Measurements from ENCODE around the gene CREB3.

Gene CREB3

DNA sequence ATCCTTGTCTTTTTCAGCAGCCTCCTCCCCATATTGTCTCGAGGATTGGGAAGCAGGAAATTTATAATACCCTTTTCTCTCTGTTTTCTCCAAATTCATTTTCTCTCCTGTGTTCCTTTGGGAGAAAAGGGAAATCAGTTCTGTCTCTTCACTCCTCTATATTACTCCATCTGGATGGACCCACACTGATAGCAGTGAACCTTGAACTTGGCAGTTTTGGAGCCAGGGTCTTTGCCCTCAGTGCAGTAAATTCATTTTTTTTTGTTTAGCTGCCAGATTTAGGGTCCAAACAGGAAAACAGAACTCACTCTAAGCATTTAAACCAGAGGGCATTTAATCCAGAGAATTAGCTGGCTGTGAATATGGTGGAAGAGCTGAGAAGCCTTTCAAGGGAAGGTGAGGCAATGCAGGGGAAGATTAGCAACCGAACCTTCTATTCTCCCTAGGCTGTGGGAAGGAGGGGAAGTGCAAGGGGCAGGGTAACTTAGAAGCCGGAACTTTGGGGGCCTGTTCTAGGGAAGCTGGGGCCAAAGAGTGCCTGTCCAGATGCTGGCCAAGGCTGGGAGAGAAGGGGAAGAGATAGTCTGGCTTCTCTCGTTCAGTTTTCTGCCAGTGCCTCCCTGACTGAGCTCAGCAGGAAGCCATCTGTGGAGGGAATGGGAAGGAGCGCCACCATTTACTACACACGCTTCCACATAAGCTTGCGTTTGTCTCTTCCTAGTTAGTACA, 42.6 kb downstream of the CREB3 start:
- Histone ChIP-seq H3K27me3 (ENCODE audit: insufficient read depth, low read length, poor library complexity) (no peaks in the 10 kb centered on the region), H3K4me3 (ENCODE audit: low read depth in 1 of 2, low read length in 2 of 2) (no peak overlapping the region), H3K9ac (ENCODE audit: low read depth, low read length) (no peak overlapping the region), H3K27ac (ENCODE audit: low read length) (no peak overlapping the region), H3K36me3 (ENCODE audit: insufficient read depth, low read length) (peaks cover 5% of the 10 kb centered on the region; the same call in 1 of the 2 replicates), H3K4me1 (ENCODE audit: insufficient read depth, low read length) (no peaks in the 10 kb centered on the region), H4K20me1 (ENCODE audit: insufficient read depth, low read length) (peaks cover under 1% of the 10 kb centered on the region), H2AFZ (ENCODE audit: low read depth, low read length) (no peak overlapping the region), H3K9me3 (ENCODE audit: insufficient read depth, low read length, severe bottlenecking) (no peaks in the 10 kb centered on the region), H3K4me2 (ENCODE audit: insufficient read depth, low read length) (no peak overlapping the region), H3K79me2 (ENCODE audit: insufficient read depth, low read length) (peaks cover 5% of the 10 kb centered on the region; the same call in 1 of the 2 replicates)
- no peak for DNase-seq
- ATAC-seq (ENCODE audit: insufficient read depth, low read depth), result no peak
- no peak for TF ChIP-seq EZH2 (IDR thresholded peaks at IDR 0.05; ENCODE audit: borderline replicate concordance, low read depth, low read length, severe bottlenecking)
- TF ChIP-seq, protein P1, sequence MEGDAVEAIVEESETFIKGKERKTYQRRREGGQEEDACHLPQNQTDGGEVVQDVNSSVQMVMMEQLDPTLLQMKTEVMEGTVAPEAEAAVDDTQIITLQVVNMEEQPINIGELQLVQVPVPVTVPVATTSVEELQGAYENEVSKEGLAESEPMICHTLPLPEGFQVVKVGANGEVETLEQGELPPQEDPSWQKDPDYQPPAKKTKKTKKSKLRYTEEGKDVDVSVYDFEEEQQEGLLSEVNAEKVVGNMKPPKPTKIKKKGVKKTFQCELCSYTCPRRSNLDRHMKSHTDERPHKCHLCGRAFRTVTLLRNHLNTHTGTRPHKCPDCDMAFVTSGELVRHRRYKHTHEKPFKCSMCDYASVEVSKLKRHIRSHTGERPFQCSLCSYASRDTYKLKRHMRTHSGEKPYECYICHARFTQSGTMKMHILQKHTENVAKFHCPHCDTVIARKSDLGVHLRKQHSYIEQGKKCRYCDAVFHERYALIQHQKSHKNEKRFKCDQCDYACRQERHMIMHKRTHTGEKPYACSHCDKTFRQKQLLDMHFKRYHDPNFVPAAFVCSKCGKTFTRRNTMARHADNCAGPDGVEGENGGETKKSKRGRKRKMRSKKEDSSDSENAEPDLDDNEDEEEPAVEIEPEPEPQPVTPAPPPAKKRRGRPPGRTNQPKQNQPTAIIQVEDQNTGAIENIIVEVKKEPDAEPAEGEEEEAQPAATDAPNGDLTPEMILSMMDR (IDR thresholded peaks at IDR 0.05; ENCODE audit: borderline replicate concordance, extremely low read depth, low read length, poor library complexity, severe bottlenecking), result no peak

DNA sequence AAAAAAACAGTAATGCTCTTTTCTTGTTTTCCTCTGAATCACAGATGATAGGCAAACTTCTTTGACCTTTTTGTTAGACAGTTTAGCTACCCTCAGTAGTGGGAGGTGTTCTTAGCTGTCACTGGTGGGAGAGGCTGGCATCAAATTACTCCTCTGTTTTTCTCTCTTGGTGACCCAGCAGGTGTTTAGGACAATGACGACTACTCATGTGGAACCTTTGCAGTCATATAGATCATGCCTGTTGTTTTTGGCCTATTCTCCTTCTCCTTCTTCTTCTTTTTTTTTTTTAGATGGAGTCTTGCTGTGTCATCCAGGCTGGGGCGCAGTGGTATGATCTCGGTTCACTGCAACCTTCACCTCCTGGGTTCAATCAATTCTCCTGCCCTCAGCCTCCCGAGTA, 43.6 kb downstream of the CREB3 start:
- Histone ChIP-seq H3K9ac (ENCODE audit: low read depth, low read length) (no peak overlapping the region), H2AFZ (ENCODE audit: low read depth, low read length) (no peak overlapping the region), H3K4me3 (ENCODE audit: low read depth in 1 of 2, low read length in 2 of 2) (no peak overlapping the region), H3K27me3 (ENCODE audit: insufficient read depth, low read length, poor library complexity) (no peaks in the 10 kb centered on the region), H3K4me1 (ENCODE audit: insufficient read depth, low read length) (no peaks in the 10 kb centered on the region), H3K27ac (ENCODE audit: low read length) (no peak overlapping the region), H3K9me3 (ENCODE audit: insufficient read depth, low read length, severe bottlenecking) (no peaks in the 10 kb centered on the region), H3K36me3 (ENCODE audit: insufficient read depth, low read length) (peaks cover 5% of the 10 kb centered on the region; the same call in 1 of the 2 replicates), H4K20me1 (ENCODE audit: insufficient read depth, low read length) (no peaks in the 10 kb centered on the region; the same call in 1 of the 2 replicates), H3K79me2 (ENCODE audit: insufficient read depth, low read length) (peaks cover 4% of the 10 kb centered on the region; the same call in 1 of the 2 replicates), H3K4me2 (ENCODE audit: insufficient read depth, low read length) (no peak overlapping the region)
- TF ChIP-seq, protein P1 (IDR thresholded peaks at IDR 0.05; ENCODE audit: borderline replicate concordance, extremely low read depth, low read length, poor library complexity, severe bottlenecking), result no peak
- no peak for TF ChIP-seq EZH2 (IDR thresholded peaks at IDR 0.05; ENCODE audit: borderline replicate concordance, low read depth, low read length, severe bottlenecking)
- ATAC-seq (ENCODE audit: insufficient read depth, low read depth) (no peak), DNase-seq (no peak)

DNA sequence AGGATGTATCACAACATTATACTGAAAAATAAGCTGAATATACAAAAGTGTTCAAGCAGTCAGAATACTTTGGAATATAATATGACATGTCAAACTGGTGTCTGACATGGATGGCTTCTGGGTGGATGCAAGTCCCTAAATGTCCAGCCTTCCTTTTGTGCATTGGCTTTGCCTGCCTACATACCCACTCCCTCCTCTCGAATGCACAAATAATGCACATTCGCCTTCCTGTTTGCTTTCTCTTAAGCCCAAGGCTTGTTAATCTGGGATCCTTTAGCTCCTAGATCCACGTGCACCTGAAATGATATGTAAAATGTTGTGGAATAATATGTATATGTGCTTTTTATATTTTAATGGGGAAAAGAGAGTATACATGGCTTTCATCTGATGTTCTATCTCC, 46.0 kb downstream of the CREB3 start:
- H3K27ac ChIP-seq (ENCODE audit: low read length), result no peak overlapping the region
- TF ChIP-seq, protein P1 (IDR thresholded peaks at IDR 0.05; ENCODE audit: borderline replicate concordance, extremely low read depth, low read length, poor library complexity, severe bottlenecking), result no peak
- TF ChIP-seq EZH2 (IDR thresholded peaks at IDR 0.05; ENCODE audit: borderline replicate concordance, low read depth, low read length, severe bottlenecking), result no peak
- no peak for ATAC-seq (ENCODE audit: insufficient read depth, low read depth)
- H3K4me3 ChIP-seq (ENCODE audit: low read depth in 1 of 2, low read length in 2 of 2), result no peak overlapping the region
- H3K79me2 ChIP-seq (ENCODE audit: insufficient read depth, low read length), result no peaks in the 10 kb centered on the region; the same call in 1 of the 2 replicates
- H3K27me3 ChIP-seq (ENCODE audit: insufficient read depth, low read length, poor library complexity), result no peaks in the 10 kb centered on the region
- DNase-seq, result no peak
- no peak overlapping the region for H2AFZ ChIP-seq (ENCODE audit: low read depth, low read length)
- H3K9me3 ChIP-seq (ENCODE audit: insufficient read depth, low read length, severe bottlenecking), result no peaks in the 10 kb centered on the region
- no peak overlapping the region for H3K9ac ChIP-seq (ENCODE audit: low read depth, low read length)
- H3K4me2 ChIP-seq (ENCODE audit: insufficient read depth, low read length), result no peak overlapping the region
- no peaks in the 10 kb centered on the region for H3K4me1 ChIP-seq (ENCODE audit: insufficient read depth, low read length)
- H4K20me1 ChIP-seq (ENCODE audit: insufficient read depth, low read length), result no peaks in the 10 kb centered on the region
- peaks cover 2% of the 10 kb centered on the region; the same call in 1 of the 2 replicates for H3K36me3 ChIP-seq (ENCODE audit: insufficient read depth, low read length)

All from DND-41 (cell line).